IMR-90 (cell line): ENCODE measurements around the gene FCGR2B.
"Not testable (repeated sequence)": the region's sequence is repeated elsewhere in the genome, so short reads cannot be mapped to it uniquely, and the experiment has no call there.

Source experiments
- CTCF ChIP-seq: conservative IDR thresholded peaks from 2 replicates; pipeline ENCODE4 v1.5.1; 2012; ENCODE audit warnings: mild to moderate bottlenecking, low read depth, low read length, improper control_type of control experiment
- FOS ChIP-seq: fragments of 150-350 bp; IDR thresholded peaks from 2 replicates; pipeline ENCODE4 v1.6.1; 2016; ENCODE audit warnings: low read depth, low read length
- NFE2L2 ChIP-seq: fragments of 150-350 bp; IDR thresholded peaks from 2 replicates; pipeline ENCODE4 v1.6.1; 2016; ENCODE audit warnings: low read depth, mild to moderate bottlenecking, low read length
- POLR2A ChIP-seq: IDR thresholded peaks from 2 replicates; pipeline ENCODE4 v1.6.1; 2012; ENCODE audit warnings: mild to moderate bottlenecking, low read depth, low read length
- RFX5 ChIP-seq: IDR thresholded peaks from 2 replicates; pipeline ENCODE4 v1.8.0; 2012; ENCODE audit warnings: low read depth, mild to moderate bottlenecking, low read length, moderate library complexity
- SMC3 ChIP-seq: fragments of 150-350 bp; IDR thresholded peaks from 2 replicates; pipeline ENCODE4 v1.6.1; 2016; ENCODE audit warnings: low read depth, mild to moderate bottlenecking, antibody characterized with exemption, low read length, moderate library complexity

- not testable (repeated sequence) for TF ChIP-seq POLR2A, CTCF, SMC3, FOS, RFX5, NFE2L2
Observed at GRCh38 chr1:161642697-161643096, 20.2 kb upstream of the FCGR2B start.
